ENCODE measurements around the gene SOX15.
A peak's percentile ranks its signal among the peaks of the same experiment; 100 is the strongest.
"Not testable (repeated sequence)": the region's sequence is repeated elsewhere in the genome, so short reads cannot be mapped to it uniquely, and the experiment has no call there.

The SOX15 gene

DNA sequence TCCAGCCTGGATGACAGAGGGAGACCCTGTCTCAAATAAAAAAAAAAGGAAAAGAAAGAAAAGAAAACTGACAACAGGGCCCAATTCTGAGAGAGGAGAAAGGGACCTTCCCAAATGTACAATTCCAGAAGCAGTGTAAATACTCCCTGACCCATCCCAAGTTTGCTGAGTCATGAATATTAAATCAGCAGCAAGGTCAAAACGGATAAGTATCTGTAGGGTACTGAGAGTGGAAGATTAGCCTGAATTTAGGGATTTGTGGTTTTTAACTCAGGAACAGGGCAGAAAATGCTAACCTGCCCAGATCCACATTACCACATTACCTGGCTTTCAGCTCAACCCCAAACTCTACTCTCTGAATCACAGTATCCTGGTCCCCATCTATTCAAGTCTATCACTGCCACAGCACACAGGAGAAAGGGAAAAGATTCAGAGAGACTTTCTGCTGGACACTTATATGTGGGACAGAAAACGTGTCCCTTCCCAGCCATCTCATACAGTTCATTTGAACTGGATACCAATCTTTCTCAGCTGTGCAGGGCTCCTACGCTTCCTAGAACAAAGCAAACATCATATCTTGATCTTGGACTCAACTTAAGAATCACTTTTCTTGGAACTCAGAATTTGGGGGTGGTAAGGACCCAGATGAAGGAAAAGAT lies 21.9 kb upstream of the SOX15 start:
- DNase-seq (ENCODE audit: extremely low read depth in 1 of 2, low read depth in 1 of 2): no peak

DNA sequence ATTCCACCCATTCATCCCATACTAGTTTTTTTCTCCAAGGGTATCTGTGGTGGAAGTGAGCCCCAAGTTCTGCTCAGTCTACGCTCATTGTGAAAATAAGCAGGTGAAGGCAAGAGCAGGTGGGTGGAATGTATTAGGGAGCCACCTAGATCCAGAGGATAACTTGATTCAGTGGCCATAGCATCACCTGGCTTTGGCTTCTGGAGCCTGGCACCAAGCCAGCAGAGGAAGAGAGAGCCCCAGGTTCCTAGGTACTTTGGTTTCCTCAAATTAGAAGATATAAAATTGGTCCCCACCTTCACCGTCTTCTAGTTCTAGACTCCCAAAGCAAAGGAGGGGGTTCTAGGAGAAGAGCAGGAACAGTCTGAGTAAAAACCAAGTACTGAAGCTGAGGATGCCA lies 20.7 kb upstream of the SOX15 start:
- no peak for DNase-seq (ENCODE audit: extremely low read depth in 1 of 2, low read depth in 1 of 2)

DNA sequence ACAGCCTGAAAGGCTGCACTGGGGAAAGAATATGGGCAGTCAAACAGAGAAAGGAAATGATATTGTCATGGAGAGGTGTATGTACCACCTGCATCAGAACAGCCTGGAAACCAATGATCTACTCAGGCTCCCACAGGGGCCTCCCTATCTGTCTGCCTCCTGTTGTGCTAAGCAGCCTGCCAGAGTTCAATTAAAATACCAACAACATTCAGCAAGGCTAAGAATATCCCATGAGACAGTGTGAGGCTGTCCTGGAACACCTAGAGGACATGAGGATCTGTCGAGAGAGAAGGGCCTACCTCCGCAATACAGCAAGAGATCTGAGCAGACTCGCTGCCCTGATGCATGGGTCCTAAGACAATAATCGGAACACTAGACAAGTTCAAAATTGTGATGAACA lies 16.4 kb upstream of the SOX15 start:
- DNase-seq (ENCODE audit: extremely low read depth in 1 of 2, low read depth in 1 of 2): no peak

DNA sequence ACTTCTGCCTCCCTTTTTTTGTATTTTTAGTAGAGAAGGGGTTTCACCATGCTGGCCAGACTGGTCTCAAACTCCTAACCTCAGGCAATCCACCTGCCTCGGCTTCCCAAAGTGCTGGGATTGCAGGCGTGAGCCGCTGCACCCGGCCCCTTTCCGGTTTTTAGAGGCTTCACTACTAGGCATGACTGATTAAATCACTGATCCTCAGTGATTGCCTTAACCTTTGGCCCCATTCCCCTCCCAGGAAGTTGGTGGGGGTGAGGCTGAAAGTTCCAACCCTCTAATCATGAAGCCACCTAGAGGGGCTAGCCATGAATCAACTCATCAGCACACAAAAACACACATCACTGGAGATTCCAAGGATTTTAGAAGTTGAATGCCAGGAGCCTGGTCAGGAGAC lies 7.7 kb upstream of the SOX15 start:
- not testable (repeated sequence) for DNase-seq (ENCODE audit: extremely low read depth in 1 of 2, low read depth in 1 of 2)

DNA sequence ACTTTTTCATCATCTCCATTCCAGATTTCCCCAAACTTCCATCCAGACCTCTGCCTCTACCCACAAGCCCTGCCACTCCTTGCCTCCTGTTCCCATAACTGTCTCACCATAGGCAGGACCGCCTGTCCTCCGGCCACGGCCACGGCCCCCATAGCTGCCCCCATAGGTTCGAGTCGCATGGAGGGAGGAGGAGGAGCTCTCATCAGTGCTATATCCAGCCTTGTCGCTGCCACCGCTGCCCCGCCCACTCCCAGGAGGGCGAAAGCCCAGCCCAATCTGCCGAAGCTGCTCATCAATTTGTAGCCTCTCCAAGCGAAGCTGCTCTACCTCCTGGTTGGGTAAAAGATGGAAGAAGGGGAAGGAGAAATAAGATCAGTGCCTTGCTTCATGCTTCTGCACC lies 3.4 kb upstream of the SOX15 start:
- no peak for DNase-seq (ENCODE audit: extremely low read depth in 1 of 2, low read depth in 1 of 2)

DNA sequence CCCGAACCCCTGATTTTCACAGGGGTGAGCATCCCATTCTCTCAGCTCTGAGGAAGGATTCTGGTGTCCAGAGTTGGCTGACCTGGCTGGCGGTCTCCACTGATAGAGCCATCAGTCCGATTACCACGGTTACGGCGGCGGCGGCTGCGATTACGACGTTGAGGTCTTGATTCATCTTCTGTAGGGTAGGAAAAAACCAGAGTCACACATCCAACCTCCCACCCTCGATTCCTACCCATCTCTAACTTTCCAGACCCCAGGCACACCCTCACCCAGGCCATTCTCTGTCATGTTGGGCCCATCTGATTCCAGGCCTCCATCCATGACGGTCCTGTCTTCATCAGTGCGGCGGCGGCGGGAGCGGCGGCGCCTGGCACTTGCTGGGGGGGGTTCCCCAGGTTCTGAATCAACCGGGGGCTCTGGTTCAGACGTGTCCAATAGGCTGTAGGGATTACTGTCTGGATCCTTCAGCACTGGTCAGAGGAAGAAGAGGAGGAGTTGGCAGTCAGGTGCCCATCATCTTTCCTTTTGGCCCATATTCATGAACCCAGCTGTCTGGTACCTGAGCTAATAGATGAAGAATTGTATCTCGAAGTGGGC lies 2.6 kb upstream of the SOX15 start:
- DNase-seq (ENCODE audit: extremely low read depth in 1 of 2, low read depth in 1 of 2): no peak

DNA sequence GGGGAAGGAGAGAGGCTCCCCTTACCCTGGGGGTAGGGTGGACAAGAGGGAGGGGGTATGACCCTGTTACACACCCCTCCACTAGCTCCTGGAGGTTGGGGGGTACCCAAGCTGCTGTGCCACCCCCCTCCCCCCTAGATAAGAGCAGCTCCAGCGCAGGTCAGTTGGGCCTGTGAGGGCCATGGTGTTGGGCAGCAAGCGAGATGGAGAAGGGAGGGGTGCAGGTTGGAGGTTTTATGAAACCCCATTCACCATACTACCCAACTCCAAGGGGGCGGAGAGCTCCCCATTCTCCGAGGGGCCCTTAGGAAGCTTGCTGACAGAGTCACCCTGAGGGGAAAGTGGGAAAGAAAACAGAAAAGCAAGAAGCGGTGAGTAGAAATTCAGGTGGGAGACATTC lies 1.7 kb upstream of the SOX15 start:
- DNase-seq (ENCODE audit: extremely low read depth in 1 of 2, low read depth in 1 of 2): no peak

DNA sequence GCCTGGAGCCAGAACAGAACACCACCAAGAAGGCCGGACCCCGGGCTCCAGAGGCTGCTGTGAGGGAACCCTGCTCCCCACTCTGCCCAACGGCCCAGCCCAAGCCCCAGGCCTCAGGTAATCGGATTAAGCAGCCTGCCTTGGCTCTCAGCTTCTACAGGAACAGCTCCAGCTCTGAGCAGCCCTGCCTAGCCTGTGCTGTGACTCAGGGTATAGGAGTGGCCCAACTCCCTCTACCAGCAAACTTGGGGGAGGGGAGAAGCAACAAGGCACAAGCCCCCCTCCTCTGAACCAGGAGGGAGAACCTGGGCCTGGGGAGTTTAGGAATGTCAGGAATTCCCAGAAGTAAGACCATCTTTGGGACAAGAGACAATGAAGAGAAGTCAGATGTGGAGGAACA lies 849 bp upstream of the SOX15 start:
- DNase-seq (ENCODE audit: extremely low read depth in 1 of 2, low read depth in 1 of 2): no peak

DNA sequence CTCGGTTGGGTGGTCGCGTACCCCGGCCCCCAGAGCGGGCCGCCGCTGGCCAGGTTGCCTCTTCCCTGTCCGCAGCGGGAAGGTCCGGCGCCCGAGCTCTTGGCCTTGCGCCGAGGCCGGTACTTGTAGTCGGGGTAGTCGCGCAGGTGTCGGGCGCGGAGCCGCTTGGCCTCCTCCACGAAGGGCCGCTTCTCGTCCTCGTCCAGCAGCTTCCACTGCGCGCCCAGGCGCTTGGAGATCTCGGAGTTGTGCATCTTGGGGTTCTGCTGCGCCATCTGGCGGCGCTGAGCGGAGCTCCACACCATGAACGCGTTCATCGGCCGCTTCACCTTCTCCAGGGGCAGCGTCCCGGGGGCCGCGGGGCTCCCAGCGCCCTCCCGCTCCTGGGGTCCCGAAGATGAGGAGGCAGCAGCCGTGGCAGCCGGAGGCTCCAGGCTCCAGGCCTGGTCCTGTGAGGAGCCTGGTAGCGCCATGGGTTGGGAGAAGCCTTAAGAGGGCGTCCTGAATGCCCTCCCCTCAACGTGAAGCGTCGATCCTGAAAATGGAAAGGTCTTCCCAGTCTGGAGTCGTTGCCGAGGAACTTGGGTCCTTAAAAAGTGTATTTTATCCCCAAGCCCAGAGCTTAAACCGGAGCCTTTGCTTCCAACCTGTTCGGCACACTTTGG lies 558 bp downstream of the SOX15 start:
- peak in 1 of 2 donors; percentile 39 for DNase-seq (ENCODE audit: extremely low read depth in 1 of 2, low read depth in 1 of 2)

DNA sequence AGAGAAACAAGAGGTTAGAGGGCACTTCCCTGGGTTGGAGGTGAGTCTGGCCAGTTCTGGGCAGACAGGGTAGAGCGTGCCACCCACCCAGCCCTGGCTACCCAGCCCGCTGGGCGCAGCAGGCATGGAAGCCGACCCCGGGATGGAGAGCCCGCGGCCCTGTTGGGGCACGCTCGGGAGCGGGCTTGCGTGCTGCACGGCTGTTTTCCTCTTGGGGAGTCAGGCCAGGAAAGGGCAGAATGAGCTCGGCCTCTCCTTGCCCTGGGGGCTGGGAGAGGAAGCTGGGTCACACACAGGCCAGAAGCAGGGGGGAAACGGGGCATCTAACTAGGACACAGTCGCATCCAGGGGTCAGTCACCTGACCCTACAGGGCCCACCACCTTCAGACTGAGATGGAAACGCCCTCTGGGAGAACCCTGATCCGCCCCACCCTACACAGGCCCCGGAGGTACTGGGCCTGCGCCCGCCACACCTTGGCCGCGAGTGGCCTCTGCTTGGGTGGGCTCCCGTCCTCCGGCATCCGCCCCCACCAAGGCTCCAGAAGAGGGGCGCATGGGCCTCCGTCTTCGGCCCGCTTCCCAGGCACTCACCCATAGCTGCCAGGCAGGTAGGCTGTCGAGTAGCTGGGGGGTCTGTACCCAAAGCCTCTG lies 1.2 kb downstream of the SOX15 start:
- no peak for DNase-seq (ENCODE audit: extremely low read depth in 1 of 2, low read depth in 1 of 2)

DNA sequence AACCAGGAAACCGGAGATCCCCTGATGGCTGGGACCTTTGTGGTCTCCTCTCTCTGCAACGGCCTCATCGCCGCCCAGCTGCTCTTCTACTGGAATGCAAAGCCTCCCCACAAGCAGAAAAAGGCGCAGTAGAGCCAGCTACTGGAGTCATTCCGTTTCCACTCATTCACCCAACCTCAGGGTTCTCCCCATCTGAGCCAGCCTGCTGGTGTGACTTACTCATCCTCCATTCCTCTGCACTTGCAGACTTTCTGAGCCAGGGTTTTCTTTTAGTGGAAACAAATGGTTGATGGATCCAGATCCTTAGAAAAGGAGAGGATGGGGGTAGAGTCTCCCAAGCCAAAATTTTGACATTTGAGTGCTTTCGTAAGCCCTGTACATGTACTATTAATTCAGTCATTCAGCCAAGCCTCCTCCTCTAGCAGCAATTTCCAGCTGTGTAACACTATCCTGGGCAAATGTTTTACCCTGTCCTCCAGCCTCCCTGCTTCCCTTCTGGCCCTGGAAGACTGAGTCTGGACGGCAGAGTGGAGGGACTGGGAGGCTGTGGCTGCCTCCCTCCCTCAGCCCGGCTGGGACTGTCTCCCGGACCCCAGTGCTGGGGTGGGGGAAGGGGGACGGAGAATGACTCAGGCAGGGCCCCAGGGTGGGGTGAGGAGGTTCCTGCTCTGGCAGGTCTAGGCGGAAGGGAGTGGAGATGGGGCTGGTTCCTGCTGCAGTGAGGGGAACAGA lies 2.3 kb downstream of the SOX15 start:
- DNase-seq (ENCODE audit: extremely low read depth in 1 of 2, low read depth in 1 of 2): no peak

DNA sequence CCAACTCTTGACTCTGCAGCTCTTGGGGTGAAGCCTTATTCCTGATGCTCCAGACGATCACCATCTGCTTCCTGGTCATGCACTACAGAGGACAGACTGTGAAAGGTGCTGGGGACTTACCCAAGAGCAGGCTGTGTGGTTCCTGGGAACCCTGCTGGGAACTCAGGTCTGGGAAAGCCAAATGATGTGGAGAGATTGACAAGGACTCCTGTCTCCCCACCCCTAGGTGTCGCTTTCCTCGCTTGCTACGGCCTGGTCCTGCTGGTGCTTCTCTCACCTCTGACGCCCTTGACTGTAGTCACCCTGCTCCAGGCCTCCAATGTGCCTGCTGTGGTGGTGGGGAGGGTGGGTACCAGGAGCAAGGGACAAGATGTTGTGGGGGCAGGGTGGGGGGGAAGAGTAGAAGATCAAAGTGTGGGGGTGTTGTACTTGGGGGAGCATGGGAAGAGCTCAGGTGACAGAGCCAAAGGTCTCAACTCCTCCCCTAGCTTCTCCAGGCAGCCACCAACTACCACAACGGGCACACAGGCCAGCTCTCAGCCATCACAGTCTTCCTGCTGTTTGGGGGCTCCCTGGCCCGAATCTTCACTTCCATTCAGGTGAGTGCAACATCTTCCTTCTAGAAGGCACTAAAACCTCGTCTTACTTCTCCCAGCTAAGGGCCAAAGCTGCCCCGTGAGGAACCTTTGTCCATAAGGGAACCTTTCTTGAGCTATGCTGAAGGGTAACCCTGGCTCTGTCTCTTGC lies 3.0 kb downstream of the SOX15 start:
- no peak for DNase-seq (ENCODE audit: extremely low read depth in 1 of 2, low read depth in 1 of 2)

DNA sequence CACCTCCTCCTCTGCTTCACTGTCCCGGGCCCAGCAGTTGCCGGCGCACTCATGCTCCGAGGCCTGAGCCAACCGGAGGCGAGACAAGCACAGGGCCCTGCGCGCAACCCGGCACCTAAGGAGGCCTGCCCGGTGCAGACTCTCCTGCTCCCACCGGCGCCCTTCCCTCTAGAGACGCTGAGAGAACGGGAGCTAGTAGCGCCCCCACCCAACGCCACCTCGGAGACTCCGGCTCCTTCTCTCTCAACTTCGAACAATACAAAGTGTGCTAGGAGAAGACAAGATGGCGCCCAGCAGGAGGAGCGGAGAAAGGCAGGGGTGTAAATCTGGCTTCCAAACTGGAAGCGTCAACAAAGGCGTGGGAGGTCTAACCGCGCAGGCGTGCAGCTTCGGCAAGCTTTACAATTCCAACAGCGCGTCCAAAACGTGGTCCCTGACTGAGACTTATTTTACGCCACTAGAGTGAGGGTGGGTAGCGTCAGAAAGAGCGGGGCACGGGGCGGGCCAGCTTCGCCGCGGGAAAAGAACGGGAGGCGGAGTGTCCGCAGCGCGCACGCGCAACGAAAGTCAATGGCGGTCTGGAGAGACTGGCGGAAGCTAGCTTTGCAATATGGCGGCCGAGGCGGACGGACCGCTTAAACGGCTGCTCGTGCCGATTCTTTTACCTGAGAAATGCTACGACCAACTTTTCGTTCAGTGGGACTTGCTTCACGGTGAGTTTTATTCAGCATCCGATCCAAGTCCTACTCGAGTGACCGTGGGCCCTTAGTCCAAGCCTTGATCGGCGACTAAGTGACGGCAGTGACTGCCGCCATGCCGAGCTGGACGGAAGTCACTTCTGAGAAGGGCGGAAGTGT lies 6.4 kb downstream of the SOX15 start, which contains the start of gene MPDU1:
MPDU1 (plus strand) TSS at position 600 of the 857 bp plus-strand sequence; CDS start at position 611, 11 bp downstream.
- DNase-seq (ENCODE audit: extremely low read depth in 1 of 2, low read depth in 1 of 2): peak; percentile 89 to 90

DNA sequence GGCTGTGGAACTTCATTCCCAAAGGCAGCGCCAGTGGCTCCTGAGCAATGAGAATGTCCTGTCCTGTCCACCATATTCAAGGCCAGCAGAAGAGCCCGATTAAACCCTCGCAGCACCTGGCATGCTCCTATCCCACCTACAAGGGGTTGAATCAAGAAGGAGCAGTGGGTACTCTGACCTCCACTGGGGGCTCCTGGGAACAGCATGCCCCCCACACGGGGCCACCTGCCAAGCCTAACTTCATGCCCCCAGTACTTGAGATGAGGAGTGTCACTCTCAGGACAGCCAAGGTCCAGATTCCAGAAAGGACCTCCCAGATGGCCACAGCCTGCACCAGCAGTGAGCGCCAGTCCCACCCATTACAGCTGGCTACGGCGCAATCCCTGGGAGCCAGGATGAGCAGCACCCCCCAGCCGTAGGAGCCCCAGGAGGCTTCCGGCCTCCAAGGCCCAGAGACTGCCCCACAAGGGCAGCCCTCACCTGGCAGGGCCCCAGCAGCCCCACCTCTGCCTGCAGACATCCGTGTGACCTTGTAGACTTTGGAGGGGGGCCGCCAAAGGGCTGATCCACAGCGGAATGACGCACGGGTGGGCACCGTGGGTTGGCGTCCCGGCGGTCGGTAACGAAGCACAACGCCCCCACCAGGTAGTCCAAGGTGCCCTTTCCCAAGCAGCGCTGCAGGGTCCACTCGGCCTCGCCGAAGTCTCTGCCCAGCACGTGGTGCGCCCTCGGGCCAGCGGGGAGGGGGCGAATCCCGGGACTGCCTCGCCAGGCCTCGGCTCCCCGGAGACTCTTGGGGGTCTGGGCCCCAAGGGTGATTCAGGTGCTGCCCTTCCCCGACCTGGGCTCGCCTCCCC lies 7.3 kb downstream of the SOX15 start:
- no peak for DNase-seq (ENCODE audit: extremely low read depth in 1 of 2, low read depth in 1 of 2)

DNA sequence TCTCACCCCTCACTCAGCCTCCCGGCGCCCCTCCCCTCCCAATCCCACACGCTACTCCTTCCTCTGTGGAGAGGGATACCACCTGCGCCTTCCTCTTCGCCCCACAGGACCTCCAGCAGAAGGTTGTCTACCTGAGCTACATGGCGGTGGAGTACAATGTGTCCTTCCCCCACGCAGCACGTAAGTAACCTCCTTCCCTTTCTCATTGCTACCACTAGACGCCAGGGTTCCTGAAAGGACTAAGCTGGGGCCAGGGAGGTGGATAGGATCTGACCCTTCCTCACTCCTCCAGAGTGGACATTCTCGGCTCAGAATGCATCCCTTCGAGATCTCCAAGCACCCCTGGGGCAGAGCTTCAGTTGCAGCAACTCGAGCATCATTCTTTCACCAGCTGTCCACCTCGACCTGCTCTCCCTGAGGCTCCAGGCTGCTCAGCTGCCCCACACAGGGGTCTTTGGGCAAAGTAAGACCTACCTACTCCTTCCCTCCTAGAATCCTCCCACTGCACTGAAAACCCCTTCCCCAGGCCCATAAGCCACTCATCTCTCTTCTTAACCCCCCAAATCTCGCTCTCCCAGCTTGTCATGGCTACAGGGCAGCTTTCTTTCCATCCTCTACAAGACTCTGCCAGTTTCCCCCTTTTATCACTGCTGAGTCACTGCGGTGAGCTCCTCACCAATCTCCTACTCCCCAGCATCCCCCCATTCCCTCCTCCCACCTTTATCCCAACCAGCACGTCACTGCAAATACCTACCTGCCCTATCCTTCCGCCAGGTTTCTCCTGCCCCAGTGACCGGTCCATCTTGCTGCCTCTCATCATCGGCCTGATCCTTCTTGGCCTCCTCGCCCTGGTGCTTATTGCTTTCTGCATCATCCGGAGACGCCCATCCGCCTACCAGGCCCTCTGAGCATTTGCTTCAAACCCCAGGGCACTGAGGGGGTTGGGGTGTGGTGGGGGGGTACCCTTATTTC lies 9.0 kb downstream of the SOX15 start:
- no peak for DNase-seq (ENCODE audit: extremely low read depth in 1 of 2, low read depth in 1 of 2)

DNA sequence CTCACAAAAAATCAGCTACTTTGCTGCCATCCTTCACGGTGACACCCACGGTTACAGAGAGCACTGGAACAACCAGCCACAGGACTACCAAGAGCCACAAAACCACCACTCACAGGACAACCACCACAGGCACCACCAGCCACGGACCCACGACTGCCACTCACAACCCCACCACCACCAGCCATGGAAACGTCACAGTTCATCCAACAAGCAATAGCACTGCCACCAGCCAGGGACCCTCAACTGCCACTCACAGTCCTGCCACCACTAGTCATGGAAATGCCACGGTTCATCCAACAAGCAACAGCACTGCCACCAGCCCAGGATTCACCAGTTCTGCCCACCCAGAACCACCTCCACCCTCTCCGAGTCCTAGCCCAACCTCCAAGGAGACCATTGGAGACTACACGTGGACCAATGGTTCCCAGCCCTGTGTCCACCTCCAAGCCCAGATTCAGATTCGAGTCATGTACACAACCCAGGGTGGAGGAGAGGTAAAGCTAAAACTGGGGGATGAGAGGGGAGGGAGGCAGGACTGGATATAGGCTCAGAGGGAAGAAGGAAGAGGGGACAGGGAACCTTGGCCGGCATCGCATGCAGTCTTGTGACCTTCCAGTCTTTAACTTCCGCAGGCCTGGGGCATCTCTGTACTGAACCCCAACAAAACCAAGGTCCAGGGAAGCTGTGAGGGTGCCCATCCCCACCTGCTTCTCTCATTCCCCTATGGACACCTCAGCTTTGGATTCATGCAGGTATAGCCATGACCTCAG lies 9.9 kb downstream of the SOX15 start:
- DNase-seq (ENCODE audit: extremely low read depth in 1 of 2, low read depth in 1 of 2): no peak

All from activated CD8-positive, alpha-beta memory T cell treated with anti-CD3 and anti-CD28 coated beads for 1 hour (primary cell).